Adrenal gland (tissue), 12 donors: Measurements from ENCODE around the gene PRDM11. TPM values are rescaled to one million over a fixed set of nuclear protein-coding genes. Genes with fewer than 3 reads are reported as not detected.

Source experiments
- DNase-seq, 7 donors: peaks; one replicate each; pipeline ENCODE4 v3.0.0-alpha.2; 2019 to 2020
- H3K27ac ChIP-seq, 5 donors: fragments of 200-600 bp; sonication (generic) in 4 of 5; 1 replicate in 3 of 5; 2 replicates in 2 of 5; pipeline versions ENCODE4 v1.5.1 to v1.8.0; 2016 to 2020; ENCODE audit warnings: mild to moderate bottlenecking in 1 of 5
- H3K27me3 ChIP-seq: fragments of 200-600 bp; 2 replicates; pipeline ENCODE4 v1.8.0; 2021
- H3K36me3 ChIP-seq, 2 donors: fragments of 200-600 bp; replicated peaks in 1 of 2; 1 replicate in 1 of 2; 2 replicates in 1 of 2; pipeline versions ENCODE4 v1.5.1 to v1.8.0; 2018 to 2022
- H3K4me1 ChIP-seq, 2 donors: fragments of 200-600 bp; replicated peaks in 1 of 2; 1 replicate in 1 of 2; 2 replicates in 1 of 2; pipeline versions ENCODE4 v1.5.1 to v1.8.0; 2018 to 2021
- H3K4me3 ChIP-seq, 4 donors: fragments of 200-600 bp; sonication (generic) in 3 of 4; one replicate each; pipeline ENCODE4 v1.5.1; 2016 to 2018
- H3K9me3 ChIP-seq, 3 donors: fragments of 200-600 bp; sonication (generic) in 1 of 3; replicated peaks in 1 of 3; 1 replicate in 2 of 3; 2 replicates in 1 of 3; pipeline versions ENCODE4 v1.5.1 to v1.8.0; 2016 to 2021
- POLR2A ChIP-seq, 2 donors: fragments of 450-650 bp; IDR thresholded peaks; one replicate each; pipeline ENCODE4 v1.6.1; 2017; ENCODE audit warnings: antibody characterized with exemption in 2 of 2, mild to moderate bottlenecking in 2 of 2, moderate library complexity in 1 of 2
- WGBS, 4 donors: extraction: QIAGEN DNeasy Blood & Tissue Kit in 2 of 4; methylation state at CpG; one replicate each; pipeline versions ENCODE4 v1.1.5 to v1.1.7; 2013 to 2017; 5-methylcytosine and 5-hydroxymethylcytosine counted together
- intact Hi-C, 2 donors: fragments of 100-400 bp; cut with DNase I; formaldehyde crosslinking; loops; one replicate each; pipeline versions ENCODE4 v1.14.1 to v1.15.0; 2022 to 2023
- polyA plus RNA-seq, 3 donors: library from polyadenylated mRNA; stranded (reverse); fragments of 200-250 nt in 2 of 3; fragments of 350-450 nt in 1 of 3; fragmentation: Illumina TruSeq in 1 of 3; extraction: RNeasy Lipid Tissue Mini Kit (QIAGEN cat#74804) in 1 of 3; gene quantifications; one replicate each; pipeline ENCODE4 v1.2.3, GENCODE V29; 2013 to 2014
- total RNA-seq, 9 donors: library from RNA; depleted of rRNA in 4 of 9; stranded (reverse); fragments of >200 nt in 4 of 9; fragments of 120-200 nt in 1 of 9; fragmentation: NEBNext Ultra II Directional in 1 of 9; extraction: Animal tissue kit (Norgen Biotek cat#: 25700) in 1 of 9; gene quantifications; one replicate each; pipeline versions ENCODE4 v1.1.0 to v1.2.4, GENCODE V29; 2013 to 2023
- TF ChIP-seq, protein P1 (sequence below), 6 experiments: fragments of 450-650 bp in 4 of 6; fragments of 200-600 bp in 2 of 6; sonication (generic) in 1 of 6; IDR thresholded peaks; 1 replicate in 5 of 6; 2 replicates in 1 of 6; pipeline versions ENCODE4 v1.5.1 to v1.8.0; 2016 to 2021; ENCODE audit warnings: antibody characterized with exemption in 6 of 6, mild to moderate bottlenecking in 2 of 6, moderate library complexity in 1 of 6
- donor health status: healthy with polysubstance abuse.
- donor health status: Bipolar disorder and iron deficiency.
- donor health status: DM: yes; HTN: yes; CAD: no.
- donor health status: DM: no; HTN: no; CAD: no.
- donor health status: DM: no; HTN: no; CAD: no.
- donor health status: DM: yes; HTN: yes; CAD: no.

The PRDM11 gene
- total and polyA plus RNA-seq, 12 donors, result 3.3 to 16.9 (median 11.9) TPM

DNA sequence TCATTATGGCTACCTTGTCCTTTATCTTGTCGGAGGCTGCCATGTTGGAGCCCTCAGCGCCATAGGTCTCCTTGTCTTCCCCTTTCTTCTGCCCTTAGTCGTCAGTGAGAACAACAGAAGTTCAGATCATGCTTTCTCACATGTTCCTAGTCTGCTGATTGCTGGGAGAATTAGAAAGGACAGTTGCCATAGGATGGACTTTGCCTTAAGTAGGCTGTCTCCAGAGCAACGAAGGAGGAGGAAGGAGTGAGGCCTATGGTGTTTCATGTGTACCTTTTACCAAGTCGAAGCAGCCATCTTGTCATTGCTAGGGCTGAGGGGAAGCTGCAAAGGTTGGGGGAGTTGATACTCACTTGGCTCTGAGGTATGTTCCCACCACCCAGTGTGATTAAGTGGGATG lies 77.1 kb downstream of the PRDM11 start:
- H3K27me3 ChIP-seq, result no peaks in the 10 kb centered on the region
- 90 to 96% (median 93%) methylated on average over 5 of the region's 5 CpGs for WGBS, 4 donors
- intact Hi-C loops, result no loop called here
- H3K4me3 ChIP-seq, result no peak overlapping the region
- no peak for TF ChIP-seq POLR2A (IDR thresholded peaks at IDR 0.05)
- TF ChIP-seq, protein P1, sequence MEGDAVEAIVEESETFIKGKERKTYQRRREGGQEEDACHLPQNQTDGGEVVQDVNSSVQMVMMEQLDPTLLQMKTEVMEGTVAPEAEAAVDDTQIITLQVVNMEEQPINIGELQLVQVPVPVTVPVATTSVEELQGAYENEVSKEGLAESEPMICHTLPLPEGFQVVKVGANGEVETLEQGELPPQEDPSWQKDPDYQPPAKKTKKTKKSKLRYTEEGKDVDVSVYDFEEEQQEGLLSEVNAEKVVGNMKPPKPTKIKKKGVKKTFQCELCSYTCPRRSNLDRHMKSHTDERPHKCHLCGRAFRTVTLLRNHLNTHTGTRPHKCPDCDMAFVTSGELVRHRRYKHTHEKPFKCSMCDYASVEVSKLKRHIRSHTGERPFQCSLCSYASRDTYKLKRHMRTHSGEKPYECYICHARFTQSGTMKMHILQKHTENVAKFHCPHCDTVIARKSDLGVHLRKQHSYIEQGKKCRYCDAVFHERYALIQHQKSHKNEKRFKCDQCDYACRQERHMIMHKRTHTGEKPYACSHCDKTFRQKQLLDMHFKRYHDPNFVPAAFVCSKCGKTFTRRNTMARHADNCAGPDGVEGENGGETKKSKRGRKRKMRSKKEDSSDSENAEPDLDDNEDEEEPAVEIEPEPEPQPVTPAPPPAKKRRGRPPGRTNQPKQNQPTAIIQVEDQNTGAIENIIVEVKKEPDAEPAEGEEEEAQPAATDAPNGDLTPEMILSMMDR (IDR thresholded peaks at IDR 0.05), result no peak
- no peak for DNase-seq
- no peak overlapping the region for H3K27ac ChIP-seq
- no peaks in the 10 kb centered on the region for H3K9me3 ChIP-seq
- H3K4me1 ChIP-seq, result no peaks in the 10 kb centered on the region
- H3K36me3 ChIP-seq, result peaks cover 0 to 25% of the 10 kb centered on the region in 2 donors

DNA sequence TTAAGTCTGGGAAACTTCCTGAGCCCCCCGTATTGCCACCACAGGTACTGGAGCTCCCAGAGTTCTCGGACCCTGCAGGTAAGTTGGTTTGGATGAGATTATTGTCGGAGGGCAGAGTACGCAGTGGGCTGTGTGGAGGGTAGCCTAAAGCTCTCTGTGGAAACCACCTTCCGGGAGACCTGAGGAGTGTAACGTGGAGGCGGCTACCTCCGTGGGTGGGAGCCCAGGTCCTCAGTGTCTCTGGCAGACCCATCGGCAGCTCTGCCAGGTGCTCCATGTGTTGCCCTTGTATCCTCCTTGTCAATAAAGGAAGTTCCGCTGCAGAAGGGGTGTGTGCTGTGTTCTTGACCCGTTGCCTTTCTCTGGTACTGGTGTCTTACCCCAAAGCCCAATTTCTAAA lies 78.3 kb downstream of the PRDM11 start:
- TF ChIP-seq, protein P1 (IDR thresholded peaks at IDR 0.05), result no peak
- TF ChIP-seq POLR2A (IDR thresholded peaks at IDR 0.05), result no peak
- DNase-seq, result no peak
- no peaks in the 10 kb centered on the region for H3K4me1 ChIP-seq
- no peak overlapping the region for H3K4me3 ChIP-seq
- no peak overlapping the region for H3K27ac ChIP-seq
- intact Hi-C loops, result no loop called here
- no peaks in the 10 kb centered on the region for H3K9me3 ChIP-seq
- H3K27me3 ChIP-seq, result no peaks in the 10 kb centered on the region
- WGBS, 4 donors, result 93 to 97% (median 95%) methylated on average over 11 of the region's 11 CpGs
- peaks cover 0 to 25% of the 10 kb centered on the region in 2 donors for H3K36me3 ChIP-seq

DNA sequence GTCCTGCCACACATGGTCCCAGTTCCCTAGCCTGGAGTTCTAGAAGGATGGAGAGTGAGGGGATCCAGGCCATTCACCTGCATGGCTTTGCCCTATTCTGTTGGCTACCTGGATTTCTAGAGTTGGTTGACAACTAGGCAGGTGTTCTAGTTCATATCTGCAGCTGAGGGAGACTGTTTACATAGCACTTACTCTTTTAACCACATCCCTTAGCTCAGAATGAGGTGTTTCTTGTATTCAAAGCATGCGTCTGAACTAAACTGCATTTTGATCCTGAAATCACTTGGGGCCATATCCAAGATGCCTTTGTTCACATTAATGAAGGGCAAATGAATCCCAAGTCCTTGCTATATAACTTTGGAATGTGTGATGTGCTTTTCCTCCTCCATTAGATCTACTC lies 78.8 kb downstream of the PRDM11 start:
- Histone ChIP-seq H3K9me3 (no peaks in the 10 kb centered on the region), H3K36me3 (peaks cover 0 to 25% of the 10 kb centered on the region in 2 donors), H3K4me3 (no peak overlapping the region), H3K27ac (no peak overlapping the region), H3K27me3 (no peaks in the 10 kb centered on the region), H3K4me1 (no peaks in the 10 kb centered on the region)
- DNase-seq, result no peak
- intact Hi-C loops, result no loop called here
- 86 to 100% (median 92%) methylated on average over 1 of the region's 1 CpG for WGBS, 4 donors
- no peak for TF ChIP-seq POLR2A (IDR thresholded peaks at IDR 0.05)

DNA sequence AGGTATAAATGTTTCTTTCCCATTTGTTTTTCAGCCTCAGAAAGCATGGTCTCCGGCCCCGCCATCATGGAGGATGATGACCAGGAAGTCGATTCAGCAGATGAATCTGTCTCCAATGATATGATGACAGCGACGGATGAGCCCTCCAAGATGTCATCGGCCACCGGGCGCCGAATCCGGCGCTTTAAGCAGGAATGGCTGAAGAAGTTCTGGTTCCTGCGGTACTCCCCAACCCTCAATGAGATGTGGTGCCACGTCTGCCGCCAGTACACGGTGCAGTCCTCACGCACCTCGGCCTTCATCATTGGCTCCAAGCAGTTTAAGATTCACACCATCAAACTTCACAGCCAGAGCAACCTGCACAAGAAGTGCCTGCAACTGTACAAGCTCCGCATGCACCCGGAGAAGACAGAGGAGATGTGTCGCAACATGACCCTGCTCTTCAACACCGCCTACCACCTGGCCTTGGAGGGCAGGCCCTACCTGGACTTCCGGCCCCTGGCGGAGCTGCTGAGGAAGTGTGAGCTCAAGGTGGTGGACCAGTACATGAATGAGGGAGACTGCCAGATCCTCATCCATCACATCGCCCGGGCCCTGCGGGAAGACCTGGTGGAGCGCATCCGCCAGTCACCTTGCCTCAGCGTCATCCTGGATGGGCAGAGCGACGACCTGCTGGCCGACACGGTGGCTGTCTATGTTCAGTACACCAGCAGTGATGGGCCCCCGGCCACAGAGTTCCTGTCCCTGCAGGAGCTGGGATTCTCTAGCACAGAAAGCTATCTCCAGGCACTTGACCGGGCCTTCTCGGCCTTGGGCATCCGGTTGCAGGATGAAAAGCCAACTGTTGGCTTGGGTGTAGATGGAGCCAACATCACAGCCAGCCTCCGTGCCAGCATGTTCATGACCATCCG lies 79.8 kb downstream of the PRDM11 start:
- Histone ChIP-seq H3K36me3 (peaks cover 0 to 25% of the 10 kb centered on the region in 2 donors), H3K4me1 (no peaks in the 10 kb centered on the region), H3K27ac (no peak overlapping the region), H3K4me3 (no peak overlapping the region), H3K9me3 (no peaks in the 10 kb centered on the region), H3K27me3 (no peaks in the 10 kb centered on the region)
- TF ChIP-seq, protein P1 (IDR thresholded peaks at IDR 0.05), result no peak
- no peak for TF ChIP-seq POLR2A (IDR thresholded peaks at IDR 0.05)
- intact Hi-C loops, result no loop called here
- no peak for DNase-seq
- WGBS, 4 donors, result 96 to 98% (median 97%) methylated on average over 14 to 39 of the region's 39 CpGs
